Activated T-cell treated with anti-CD3 and anti-CD28 coated beads, Interleukin-2, amount 50 U/mL, for 1 hour (primary cell): ENCODE measurements around the gene ARHGEF3.
A peak's percentile ranks its signal among the peaks of the same experiment; 100 is the strongest.
"Not testable (repeated sequence)": the region's sequence is repeated elsewhere in the genome, so short reads cannot be mapped to it uniquely, and the experiment has no call there.

Source experiments
- DNase-seq: peaks from one replicate; pipeline ENCODE4 v3.0.0-alpha.2; 2020

The ARHGEF3 gene

DNA sequence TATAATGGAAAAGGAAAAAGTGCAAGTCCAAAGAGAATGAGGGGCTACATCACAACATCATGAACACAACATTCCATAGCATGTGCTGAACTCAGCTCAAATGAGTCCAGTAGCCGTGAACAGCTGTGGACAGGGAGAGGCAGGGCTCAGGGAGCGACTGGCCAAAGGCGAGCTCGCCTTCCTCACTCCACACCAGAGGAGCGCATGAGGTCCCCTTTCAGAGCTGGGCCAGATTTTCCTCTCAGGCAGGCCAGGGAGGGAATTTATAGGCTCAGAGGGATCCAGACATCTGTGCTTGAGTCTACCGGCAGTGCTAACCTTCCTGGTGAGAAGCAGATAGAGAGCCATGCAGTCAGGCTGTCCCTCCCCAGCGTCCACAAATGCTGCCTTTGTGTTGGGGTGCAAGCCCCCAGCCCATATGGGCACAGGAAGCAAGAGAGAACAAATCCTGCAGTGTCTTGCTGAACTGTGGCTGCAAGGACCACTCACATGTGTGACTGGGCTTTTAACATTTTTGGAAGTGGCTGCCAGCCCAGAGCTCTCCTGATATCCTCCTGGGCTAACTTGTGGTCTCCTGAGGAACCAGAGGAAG lies 32.5 kb downstream of the ARHGEF3 start:
- DNase-seq = no peak

GRCh38 chr3:56764904-56765547 lies 36.7 kb downstream of the ARHGEF3 start:
- DNase-seq = no peak

- DNase-seq = no peak
Observed at GRCh38 chr3:56764184-56764583, 37.6 kb downstream of the ARHGEF3 start.

- no peak for DNase-seq
Observed at GRCh38 chr3:56763233-56763632, 38.5 kb downstream of the ARHGEF3 start.

GRCh38 chr3:56762718-56763117 lies 39.0 kb downstream of the ARHGEF3 start:
- no peak for DNase-seq

- DNase-seq = no peak
Observed at GRCh38 chr3:56761887-56762651, 39.7 kb downstream of the ARHGEF3 start.

DNA sequence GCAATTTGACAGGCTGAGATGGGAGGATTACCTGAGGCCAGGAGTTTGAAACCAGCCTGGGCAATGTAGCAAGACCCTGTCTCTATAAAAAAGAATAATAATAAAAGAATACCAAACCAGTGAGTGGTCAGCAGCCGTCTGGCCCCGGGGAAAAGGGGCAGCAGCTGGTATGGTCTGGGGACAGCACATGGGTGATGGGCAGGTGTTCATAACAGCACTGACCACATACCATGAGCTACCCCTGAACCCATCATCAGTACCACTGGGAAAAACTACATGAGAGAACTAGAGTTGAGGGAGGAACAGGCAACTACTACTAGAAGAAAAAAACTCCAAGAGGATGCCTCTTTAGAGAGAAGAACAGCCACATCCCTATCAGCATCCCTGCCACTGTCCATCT lies 40.7 kb downstream of the ARHGEF3 start:
- DNase-seq = no peak

DNA sequence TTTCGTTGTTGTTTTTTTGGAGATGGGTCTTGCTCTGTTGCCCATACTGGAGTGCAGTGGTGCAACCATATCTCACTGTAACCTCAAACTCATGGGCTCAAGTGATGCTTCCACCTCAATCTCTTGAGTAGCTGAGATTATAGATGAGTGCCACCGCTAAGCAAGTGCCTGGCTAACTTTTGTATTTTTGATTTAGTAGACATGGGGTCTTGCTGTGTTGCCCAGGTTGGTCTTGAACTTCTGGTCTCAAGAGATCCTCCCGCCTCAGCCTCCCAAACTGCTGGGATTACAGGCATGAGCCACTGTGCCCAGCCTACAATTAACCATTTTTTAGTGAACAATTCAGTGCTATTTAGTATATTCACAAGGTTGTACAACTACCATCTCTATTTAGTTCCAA lies 42.2 kb downstream of the ARHGEF3 start:
- DNase-seq = no peak

DNA sequence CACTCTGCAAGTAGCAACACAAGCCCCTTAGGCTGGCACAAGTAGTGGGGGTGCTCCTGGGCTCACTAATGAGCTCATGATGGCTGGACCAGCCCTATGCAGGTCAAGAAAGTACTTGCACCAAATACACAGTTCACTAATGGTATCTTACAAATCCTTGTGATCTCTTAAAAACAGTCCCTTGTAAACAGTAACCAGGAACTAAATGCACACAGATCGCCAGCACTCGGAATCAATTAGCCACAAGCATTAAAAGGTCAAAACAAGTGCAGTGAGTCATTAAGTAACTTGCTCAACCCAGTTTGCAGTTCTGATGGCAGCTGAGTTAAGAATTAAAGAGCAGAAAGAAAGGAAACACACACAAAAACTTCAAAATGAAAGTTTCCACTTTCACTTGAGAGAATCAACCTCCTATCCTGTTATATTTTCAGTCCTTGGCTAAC lies 43.2 kb downstream of the ARHGEF3 start:
- peak; percentile 33 for DNase-seq

- not testable (repeated sequence) for DNase-seq
Observed at GRCh38 chr3:56758042-56758441, 43.7 kb downstream of the ARHGEF3 start.

DNA sequence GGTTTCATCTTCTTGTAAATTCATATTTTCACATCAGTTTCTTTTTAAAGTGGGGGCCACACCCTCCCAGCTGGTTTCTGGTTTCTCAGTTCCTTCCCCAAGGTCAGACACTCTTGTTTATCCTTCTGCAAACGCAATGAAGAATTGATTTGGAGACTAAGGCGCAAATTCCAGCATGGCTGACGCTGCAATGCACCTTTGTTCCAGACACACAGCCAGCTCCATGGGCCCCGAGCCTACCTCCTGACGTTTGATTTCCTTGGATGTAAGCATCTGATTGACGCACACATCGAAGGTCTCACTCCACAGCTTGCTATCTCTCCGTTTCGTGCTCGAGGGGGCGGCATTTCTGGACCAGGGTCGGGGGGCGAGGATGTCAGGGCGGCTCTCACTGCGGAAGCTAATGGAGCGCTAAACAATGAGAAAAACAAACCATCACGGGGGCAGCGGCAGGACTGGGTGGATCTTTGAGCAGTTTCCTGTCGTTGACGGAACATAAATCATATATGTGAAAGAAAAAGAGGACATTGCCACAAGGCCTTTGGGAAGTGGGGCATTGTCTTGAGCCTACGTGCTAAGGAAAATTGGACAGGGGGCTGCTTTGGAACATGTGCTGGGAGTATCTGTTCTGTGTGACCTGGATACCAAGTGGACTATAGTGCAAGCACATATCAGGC lies 46.9 kb downstream of the ARHGEF3 start:
- DNase-seq = peak; percentile 40

DNA sequence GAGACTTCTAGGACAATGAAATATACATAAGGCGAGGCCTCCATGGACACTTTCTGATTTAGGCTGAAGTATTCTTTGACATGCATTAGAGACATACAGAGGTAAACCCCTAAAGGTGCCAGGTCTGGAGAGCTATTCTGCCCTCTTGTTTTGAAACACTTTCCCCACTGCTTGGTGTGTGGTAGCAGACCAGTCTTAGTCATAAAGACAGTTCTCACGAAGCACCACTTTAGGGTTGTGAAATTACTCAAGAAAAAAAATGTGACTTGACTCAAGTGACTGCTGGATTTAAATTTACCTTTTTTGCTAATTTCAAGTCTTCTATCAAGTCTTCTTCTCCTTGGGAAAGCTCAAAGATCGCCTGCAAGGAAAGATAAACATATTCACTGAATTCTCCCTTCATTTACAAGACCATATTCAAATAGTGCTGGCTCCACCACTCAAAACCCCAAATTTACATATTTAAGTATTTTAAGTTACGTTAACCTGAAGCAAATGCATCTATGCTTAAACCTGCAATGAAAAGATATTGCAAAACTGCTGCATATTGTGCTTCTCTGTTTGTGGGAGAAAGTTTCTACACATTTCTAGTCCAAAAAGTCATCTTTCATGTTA lies 48.4 kb downstream of the ARHGEF3 start:
- no peak for DNase-seq

GRCh38 chr3:56751056-56751707 lies 50.6 kb downstream of the ARHGEF3 start:
- no peak for DNase-seq

GRCh38 chr3:56748663-56749231 lies 53.0 kb downstream of the ARHGEF3 start:
- DNase-seq = no peak

DNA sequence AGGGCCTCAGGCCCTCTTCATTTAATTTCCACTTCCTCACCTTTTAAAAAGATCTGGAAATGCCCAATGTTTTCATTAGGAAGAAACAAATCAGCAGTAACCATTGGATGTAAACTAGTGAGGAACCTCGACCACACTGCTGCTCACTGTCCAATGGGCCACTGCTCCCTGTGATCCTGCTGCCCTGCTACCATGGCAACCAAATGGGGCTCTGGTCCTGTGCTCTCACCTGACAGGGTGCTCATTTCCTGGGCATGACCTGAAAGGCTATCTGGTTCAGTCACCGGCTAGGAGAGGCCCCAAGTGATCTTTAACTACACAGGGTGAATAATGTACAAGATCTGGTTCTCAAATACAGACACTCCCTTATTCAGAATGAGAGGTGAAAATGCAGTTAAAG lies 54.6 kb downstream of the ARHGEF3 start:
- DNase-seq = no peak

DNA sequence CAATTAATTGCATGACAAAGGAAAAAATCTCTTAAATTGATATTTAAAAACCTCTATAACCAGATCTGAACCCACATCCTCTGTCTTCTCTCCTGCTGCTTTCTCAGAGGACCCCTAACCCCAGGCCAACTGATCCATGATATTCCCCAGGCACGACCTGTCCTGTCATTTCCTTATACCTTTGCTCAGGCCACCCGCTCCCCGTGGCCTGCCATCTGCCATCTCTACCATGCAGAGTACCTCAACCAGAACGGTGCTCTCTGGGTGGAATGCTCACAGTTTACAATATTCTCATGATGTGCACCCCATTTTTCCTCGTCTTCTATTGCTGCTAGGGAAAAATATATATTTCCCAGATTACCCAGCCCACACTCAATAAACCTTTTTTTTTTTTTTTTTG lies 57.7 kb downstream of the ARHGEF3 start:
- no peak for DNase-seq

- DNase-seq = no peak
Observed at GRCh38 chr3:56742887-56743286, 58.9 kb downstream of the ARHGEF3 start.

GRCh38 chr3:56739036-56739435 lies 62.7 kb downstream of the ARHGEF3 start:
- DNase-seq = no peak

GRCh38 chr3:56737006-56737405 lies 64.7 kb downstream of the ARHGEF3 start:
- no peak for DNase-seq

GRCh38 chr3:56732109-56732508 lies 69.6 kb downstream of the ARHGEF3 start:
- no peak for DNase-seq

GRCh38 chr3:56725175-56725574 lies 76.6 kb downstream of the ARHGEF3 start:
- DNase-seq = peak; percentile 51

DNA sequence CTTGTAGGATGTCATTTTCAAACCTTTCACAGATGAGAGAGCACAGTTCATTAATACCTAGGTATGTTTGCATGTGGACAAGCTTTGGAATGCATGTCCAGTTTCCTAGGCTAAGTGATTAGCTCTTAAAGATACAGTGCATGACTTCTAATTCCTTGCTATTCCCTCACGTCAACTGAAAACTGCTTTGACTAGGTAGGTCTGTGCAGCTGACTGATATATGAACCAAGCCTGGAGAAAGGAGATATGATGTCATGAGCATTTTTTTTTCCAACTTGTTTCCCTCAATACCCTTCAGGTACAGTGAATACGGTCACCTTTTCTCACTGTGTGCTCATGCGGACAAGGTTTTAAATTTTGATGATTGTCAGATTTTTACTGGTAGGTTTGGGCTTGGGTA lies 77.1 kb downstream of the ARHGEF3 start:
- no peak for DNase-seq
